Chondrocyte (in vitro differentiated cells): ENCODE measurements around the gene TMEM156. TPM values are rescaled to one million over a fixed set of nuclear protein-coding genes. Genes with fewer than 3 reads are reported as not detected.

Source experiments
- DNase-seq: peaks from one replicate; pipeline ENCODE4 v3.0.0; 2021; ENCODE audit warnings: mixed read lengths, low spot score
- H3K27ac Mint-ChIP-seq: one replicate; pipeline ENCODE4 v1.8.0; 2021; ENCODE audit warnings: mild to moderate bottlenecking, moderate library complexity, mixed read lengths; ENCODE audit not compliant: unreplicated experiment
- H3K27me3 Mint-ChIP-seq: 2 replicates; pipeline ENCODE4 v1.8.0; 2021; ENCODE audit warnings: low read depth, mixed read lengths
- H3K36me3 Mint-ChIP-seq: 2 replicates; pipeline ENCODE4 v1.8.0; 2021; ENCODE audit warnings: low read depth, mixed read lengths
- H3K4me1 Mint-ChIP-seq: 2 replicates; pipeline ENCODE4 v1.8.0; 2021; ENCODE audit warnings: low read depth, mild to moderate bottlenecking, mixed read lengths
- H3K4me3 Mint-ChIP-seq: one replicate; pipeline ENCODE4 v1.8.0; 2021; ENCODE audit warnings: mild to moderate bottlenecking, moderate library complexity, mixed read lengths; ENCODE audit not compliant: unreplicated experiment
- H3K9me3 Mint-ChIP-seq: 2 replicates; pipeline ENCODE4 v1.8.0; 2021; ENCODE audit warnings: low read depth, mixed read lengths
- CTCF ChIP-seq: fragments of 200-600 bp; sonication (generic); IDR thresholded peaks from 2 replicates; pipeline ENCODE4 v1.5.0; 2021; ENCODE audit warnings: antibody characterized with exemption, mild to moderate bottlenecking, moderate library complexity
- total RNA-seq: library from RNA; stranded (reverse); gene quantifications from 3 replicates; pipeline ENCODE4 v1.2.1, GENCODE V29; 2021

The TMEM156 gene
- total RNA-seq, 1 donor from 2014 or later: 0.32 TPM

- H3K27ac Mint-ChIP-seq: no peak overlapping the region
- no peak overlapping the region for H3K4me3 Mint-ChIP-seq
- no peaks in the 10 kb centered on the region for H3K27me3 Mint-ChIP-seq
- H3K4me1 Mint-ChIP-seq: peaks cover 7% of the 10 kb centered on the region
- no peak for DNase-seq
- no peaks in the 10 kb centered on the region for H3K9me3 Mint-ChIP-seq
- no peak for TF ChIP-seq CTCF
- no peaks in the 10 kb centered on the region for H3K36me3 Mint-ChIP-seq
Measured at GRCh38 chr4:38985410-38986100, 46.7 kb downstream of the TMEM156 start.

- no peak for DNase-seq
- Mint-ChIP-seq H3K27me3 (no peaks in the 10 kb centered on the region), H3K27ac (no peak overlapping the region), H3K4me3 (no peak overlapping the region), H3K36me3 (no peaks in the 10 kb centered on the region), H3K9me3 (no peaks in the 10 kb centered on the region), H3K4me1 (peaks cover 7% of the 10 kb centered on the region)
- no peak for TF ChIP-seq CTCF
Measured at GRCh38 chr4:38983787-38984598, 48.2 kb downstream of the TMEM156 start.

GRCh38 chr4:38983291-38983690 is 48.9 kb downstream of the TMEM156 start:
- no peak for TF ChIP-seq CTCF
- no peak overlapping the region for H3K27ac Mint-ChIP-seq
- H3K4me1 Mint-ChIP-seq: peaks cover 7% of the 10 kb centered on the region
- no peaks in the 10 kb centered on the region for H3K27me3 Mint-ChIP-seq
- DNase-seq: no peak
- H3K36me3 Mint-ChIP-seq: no peaks in the 10 kb centered on the region
- no peaks in the 10 kb centered on the region for H3K9me3 Mint-ChIP-seq
- H3K4me3 Mint-ChIP-seq: no peak overlapping the region

- no peak for DNase-seq
- Mint-ChIP-seq H3K4me3 (no peak overlapping the region), H3K4me1 (peaks cover 7% of the 10 kb centered on the region), H3K27me3 (no peaks in the 10 kb centered on the region), H3K9me3 (no peaks in the 10 kb centered on the region), H3K36me3 (no peaks in the 10 kb centered on the region), H3K27ac (no peak overlapping the region)
- TF ChIP-seq CTCF: no peak
Measured at GRCh38 chr4:38982361-38983095, 49.7 kb downstream of the TMEM156 start.
